Coronary artery (tissue), 2 donors: ENCODE data around the gene ITGA2.

Experiments
- DNase-seq: peaks from one replicate; pipeline ENCODE4 v3.0.0-alpha.2; 2017; ENCODE audit warnings: low spot score
- H3K27ac ChIP-seq, 2 donors: fragments of 200-600 bp; sonication (generic); one replicate each; pipeline ENCODE4 v1.5.1; 2016 to 2019
- H3K4me3 ChIP-seq: fragments of 200-600 bp; sonication (generic); 2 replicates; pipeline ENCODE4 v1.5.1; 2016; ENCODE audit warnings: mild to moderate bottlenecking, moderate library complexity
- TF ChIP-seq, protein P1 (sequence below): fragments of 200-600 bp; sonication (generic); IDR thresholded peaks from one replicate; pipeline ENCODE4 v1.5.1; 2019; ENCODE audit warnings: antibody characterized with exemption

The ITGA2 gene

DNA sequence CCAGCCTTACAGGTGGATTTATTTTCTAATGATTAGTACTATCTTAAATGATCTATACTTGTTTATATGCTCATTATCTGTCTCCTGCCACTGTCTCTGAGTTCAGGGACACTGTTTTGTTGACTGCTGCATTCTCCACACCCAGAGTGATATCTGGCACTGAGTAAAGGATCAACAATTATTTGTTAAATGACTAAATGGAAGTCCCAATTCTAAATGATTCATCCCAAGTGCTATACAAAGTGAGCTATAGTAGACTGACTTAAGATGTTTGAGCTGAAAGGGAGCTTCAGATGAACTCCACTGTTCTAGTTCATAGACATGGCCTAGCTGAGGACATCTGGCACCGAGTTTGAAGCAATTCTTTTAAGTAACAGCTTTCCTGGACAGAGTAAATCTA, 40.5 kb downstream of the ITGA2 start:
- TF ChIP-seq, protein P1, sequence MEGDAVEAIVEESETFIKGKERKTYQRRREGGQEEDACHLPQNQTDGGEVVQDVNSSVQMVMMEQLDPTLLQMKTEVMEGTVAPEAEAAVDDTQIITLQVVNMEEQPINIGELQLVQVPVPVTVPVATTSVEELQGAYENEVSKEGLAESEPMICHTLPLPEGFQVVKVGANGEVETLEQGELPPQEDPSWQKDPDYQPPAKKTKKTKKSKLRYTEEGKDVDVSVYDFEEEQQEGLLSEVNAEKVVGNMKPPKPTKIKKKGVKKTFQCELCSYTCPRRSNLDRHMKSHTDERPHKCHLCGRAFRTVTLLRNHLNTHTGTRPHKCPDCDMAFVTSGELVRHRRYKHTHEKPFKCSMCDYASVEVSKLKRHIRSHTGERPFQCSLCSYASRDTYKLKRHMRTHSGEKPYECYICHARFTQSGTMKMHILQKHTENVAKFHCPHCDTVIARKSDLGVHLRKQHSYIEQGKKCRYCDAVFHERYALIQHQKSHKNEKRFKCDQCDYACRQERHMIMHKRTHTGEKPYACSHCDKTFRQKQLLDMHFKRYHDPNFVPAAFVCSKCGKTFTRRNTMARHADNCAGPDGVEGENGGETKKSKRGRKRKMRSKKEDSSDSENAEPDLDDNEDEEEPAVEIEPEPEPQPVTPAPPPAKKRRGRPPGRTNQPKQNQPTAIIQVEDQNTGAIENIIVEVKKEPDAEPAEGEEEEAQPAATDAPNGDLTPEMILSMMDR = no peak
- H3K27ac ChIP-seq = no peak overlapping the region
- no peak overlapping the region for H3K4me3 ChIP-seq
- DNase-seq = no peak

DNA sequence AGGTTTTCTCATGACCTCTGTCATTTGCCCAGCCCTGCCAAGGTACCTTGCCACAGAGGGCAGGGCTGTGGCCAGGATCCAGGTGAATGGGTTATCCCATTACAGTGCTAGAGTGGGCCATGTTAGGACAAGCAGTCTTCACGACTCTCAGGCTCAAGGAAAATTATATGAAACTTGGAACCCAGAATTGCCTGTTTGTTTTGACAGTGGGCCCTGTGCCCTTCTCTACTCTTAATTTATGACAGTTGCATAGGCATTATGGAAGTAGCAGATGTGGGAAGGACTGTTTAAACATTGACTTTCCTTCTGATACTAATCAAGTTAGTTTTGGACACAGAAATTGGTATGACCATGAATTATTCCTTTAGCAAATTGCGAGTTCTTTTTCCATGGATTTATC, 41.7 kb downstream of the ITGA2 start:
- Histone ChIP-seq H3K4me3 (no peak overlapping the region), H3K27ac (no peak overlapping the region)
- no peak for DNase-seq
- TF ChIP-seq, protein P1 = no peak

DNA sequence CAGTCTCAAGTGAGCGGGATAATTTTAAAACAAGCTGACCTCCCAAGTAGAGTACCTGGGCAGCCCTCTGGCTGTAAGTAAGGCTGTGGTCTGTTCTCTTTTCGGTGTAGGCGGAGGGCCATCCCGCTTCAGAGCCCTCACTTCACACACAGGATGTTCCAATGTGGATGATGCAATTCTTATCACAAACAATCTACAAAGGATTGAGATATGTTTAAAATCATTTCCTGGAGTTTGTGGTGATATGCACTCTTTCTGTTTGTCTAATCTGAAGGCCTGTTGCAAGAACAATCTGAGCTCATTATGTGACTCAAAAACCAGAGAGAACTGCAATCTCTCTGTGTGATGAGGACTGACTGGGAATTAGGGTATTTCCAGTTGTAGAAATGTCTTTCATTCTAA, 42.5 kb downstream of the ITGA2 start:
- no peak for DNase-seq
- TF ChIP-seq, protein P1 = no peak
- H3K27ac ChIP-seq = peak overlapping the region; percentile 7 to 52
- H3K4me3 ChIP-seq = no peak overlapping the region

DNA sequence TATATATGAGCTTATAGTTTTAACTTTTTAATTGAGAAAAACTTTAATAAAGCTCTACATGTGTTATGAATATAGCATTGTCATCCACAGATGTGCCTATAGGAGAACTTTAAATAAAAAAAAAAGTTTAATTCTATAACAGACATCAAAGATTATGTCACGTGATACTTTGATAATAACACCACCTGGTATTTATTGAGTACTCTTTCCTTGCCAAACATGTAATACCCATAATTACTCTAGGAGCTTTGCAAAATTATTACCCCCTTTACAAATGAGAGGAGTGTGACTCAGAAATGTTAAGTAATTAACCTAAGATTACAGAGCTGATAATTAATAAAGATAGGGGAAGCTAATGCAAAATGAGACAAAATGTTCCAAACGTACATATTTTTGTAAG, 43.0 kb downstream of the ITGA2 start:
- Histone ChIP-seq H3K4me3 (no peak overlapping the region), H3K27ac (no peak overlapping the region)
- TF ChIP-seq, protein P1 = no peak
- DNase-seq = no peak

DNA sequence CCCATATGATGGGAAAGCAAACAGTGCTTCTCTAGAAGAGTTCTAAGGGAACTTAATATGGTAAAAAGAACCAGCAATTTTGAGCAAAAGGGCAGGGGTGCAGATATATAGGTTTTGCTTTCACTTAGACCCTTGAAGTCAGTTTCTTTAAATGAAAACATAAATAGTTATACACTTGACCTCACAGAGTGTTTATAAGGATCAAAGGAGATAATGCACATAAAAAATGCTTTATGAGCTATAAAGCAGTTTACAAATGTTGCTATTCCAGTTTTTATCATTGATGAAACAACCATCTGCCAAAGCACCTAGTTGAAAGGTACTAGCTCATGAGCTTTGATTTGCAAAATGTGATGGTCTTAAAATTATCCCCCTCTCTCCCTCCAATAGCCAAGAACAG, 45.7 kb downstream of the ITGA2 start:
- no peak for DNase-seq
- H3K4me3 ChIP-seq = no peak overlapping the region
- H3K27ac ChIP-seq = no peak overlapping the region
- TF ChIP-seq, protein P1 = no peak

DNA sequence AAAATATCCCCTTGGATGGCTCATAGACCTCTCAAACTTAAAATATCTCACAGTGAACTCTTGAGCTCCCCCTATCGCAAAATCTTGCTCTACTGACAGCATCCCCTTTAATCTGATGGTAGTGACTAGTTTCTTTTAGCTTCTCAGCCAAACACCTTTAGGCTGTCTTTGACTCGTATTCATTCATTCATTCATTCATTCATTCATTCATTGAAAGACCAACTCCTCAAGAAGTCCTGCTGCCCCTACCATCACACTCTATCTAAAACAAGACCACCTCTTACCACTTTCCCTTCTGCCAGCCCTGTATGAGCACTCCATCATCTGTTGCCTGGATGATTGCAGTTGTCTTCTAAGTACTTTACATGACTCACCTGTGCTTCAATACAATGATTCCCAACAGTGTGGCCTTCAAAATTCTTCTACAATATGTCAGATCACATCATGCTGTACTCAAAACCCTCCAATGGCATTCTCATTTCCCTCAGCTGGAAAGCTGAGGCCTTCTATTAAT, 46.8 kb downstream of the ITGA2 start:
- TF ChIP-seq, protein P1 = no peak
- no peak overlapping the region for H3K4me3 ChIP-seq
- no peak overlapping the region for H3K27ac ChIP-seq
- no peak for DNase-seq

DNA sequence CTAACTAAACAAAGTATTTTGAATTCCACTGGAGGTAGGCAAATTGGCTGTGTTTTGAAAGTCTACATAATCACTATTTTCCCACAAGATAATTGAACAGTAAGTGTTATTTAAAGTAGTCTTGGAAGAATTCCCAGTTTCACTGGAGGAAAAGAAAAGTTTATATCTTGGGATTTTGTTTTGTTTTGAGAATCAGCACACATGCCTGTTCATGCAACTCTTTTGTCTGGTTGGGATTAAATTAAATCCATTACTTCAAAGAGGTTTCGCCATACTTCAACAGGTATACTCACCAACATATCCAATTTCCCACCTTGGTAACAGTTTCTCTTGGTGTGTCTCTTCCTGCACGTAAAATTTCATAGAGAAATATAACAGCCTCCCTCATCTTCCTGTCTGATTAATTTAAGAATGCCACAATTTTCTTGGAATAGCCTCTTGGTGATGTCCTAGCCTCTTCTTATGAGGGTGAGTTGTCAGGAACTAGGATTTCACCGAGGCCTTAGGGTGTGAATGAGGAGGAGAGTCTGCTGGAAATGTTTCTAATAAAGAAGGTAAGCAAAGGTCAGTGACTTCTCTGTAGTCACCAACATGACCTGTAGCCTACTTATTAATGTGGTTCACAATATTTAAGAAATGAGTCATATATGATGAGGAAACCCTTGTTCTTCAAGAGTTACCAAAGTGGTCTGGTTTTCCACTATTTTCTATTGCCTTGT, 48.1 kb downstream of the ITGA2 start:
- no peak for DNase-seq
- Histone ChIP-seq H3K4me3 (no peak overlapping the region), H3K27ac (no peak overlapping the region)
- TF ChIP-seq, protein P1 = no peak
